Osteocyte (in vitro differentiated cells): ENCODE results near the gene ACAN. TPM values are rescaled to one million over a fixed set of nuclear protein-coding genes. Genes with fewer than 3 reads are reported as not detected.

Experiments
- DNase-seq: peaks from one replicate; pipeline ENCODE4 v3.0.0; 2021; ENCODE audit warnings: mixed read lengths; ENCODE audit not compliant: unreplicated experiment; ENCODE audit errors: extremely low spot score
- H3K27ac Mint-ChIP-seq: one replicate; pipeline ENCODE4 v1.8.0; 2021; ENCODE audit warnings: mild to moderate bottlenecking, mixed read lengths; ENCODE audit not compliant: unreplicated experiment
- H3K27me3 Mint-ChIP-seq: one replicate; pipeline ENCODE4 v1.8.0; 2021; ENCODE audit warnings: mixed read lengths; ENCODE audit not compliant: unreplicated experiment
- H3K36me3 Mint-ChIP-seq: one replicate; pipeline ENCODE4 v1.8.0; 2021; ENCODE audit warnings: mixed read lengths; ENCODE audit not compliant: unreplicated experiment
- H3K4me1 Mint-ChIP-seq: one replicate; pipeline ENCODE4 v1.8.0; 2021; ENCODE audit warnings: mixed read lengths; ENCODE audit not compliant: unreplicated experiment
- H3K4me3 Mint-ChIP-seq: one replicate; pipeline ENCODE4 v1.8.0; 2021; ENCODE audit warnings: mild to moderate bottlenecking, moderate library complexity, mixed read lengths; ENCODE audit not compliant: unreplicated experiment
- H3K9me3 Mint-ChIP-seq: one replicate; pipeline ENCODE4 v1.8.0; 2021; ENCODE audit warnings: mixed read lengths; ENCODE audit not compliant: unreplicated experiment
- CTCF ChIP-seq: fragments of 200-600 bp; sonication (generic); IDR thresholded peaks from 2 replicates; pipeline ENCODE4 v1.5.0; 2021; ENCODE audit warnings: antibody characterized with exemption, mild to moderate bottlenecking, moderate library complexity
- long read RNA-seq: library from polyadenylated mRNA; unstranded; transcript quantifications from one replicate; pipeline ENCODE4 v2.0.0, GENCODE V29; 2021
- total RNA-seq: library from RNA; stranded (reverse); gene quantifications from 2 replicates; pipeline ENCODE4 v1.2.1, GENCODE V29; 2021

ACAN gene
- total RNA-seq, result 11.6 and 13.2 TPM in 2 replicates
- long read RNA-seq, partial matches to known transcripts, result 2 of 4 reads
- long read RNA-seq, other reads (novel, unspliced or antisense), result 2 of 4 reads

GRCh38 chr15:88803241-88803919 lies at the start of gene ACAN:
ACAN (plus strand) TSS chr15:88803436; CDS start chr15:88836207, 32,771 bp downstream.
- DNase-seq, result no peak
- no peak within 1 kb of the TSS for H3K27ac Mint-ChIP-seq
- peaks cover 48% of the 10 kb centered on the region for H3K27me3 Mint-ChIP-seq
- peak within 1 kb of the TSS; percentile 83 for H3K4me3 Mint-ChIP-seq
- no peak for TF ChIP-seq CTCF
- H3K9me3 Mint-ChIP-seq, result no peaks in the 10 kb centered on the region
- no peaks in the 10 kb centered on the region for H3K36me3 Mint-ChIP-seq
- H3K4me1 Mint-ChIP-seq, result peaks cover 9% of the 10 kb centered on the region

GRCh38 chr15:88756521-88756920 lies 46.7 kb upstream of the ACAN start:
- no peak overlapping the region for H3K27ac Mint-ChIP-seq
- no peak overlapping the region for H3K4me3 Mint-ChIP-seq
- no peak for TF ChIP-seq CTCF
- no peaks in the 10 kb centered on the region for H3K36me3 Mint-ChIP-seq
- peaks cover 24% of the 10 kb centered on the region for H3K27me3 Mint-ChIP-seq
- no peaks in the 10 kb centered on the region for H3K9me3 Mint-ChIP-seq
- H3K4me1 Mint-ChIP-seq, result no peaks in the 10 kb centered on the region
- DNase-seq, result no peak

- H3K36me3 Mint-ChIP-seq, result no peaks in the 10 kb centered on the region
- peaks cover 22% of the 10 kb centered on the region for H3K27me3 Mint-ChIP-seq
- no peaks in the 10 kb centered on the region for H3K9me3 Mint-ChIP-seq
- H3K4me1 Mint-ChIP-seq, result no peaks in the 10 kb centered on the region
- no peak for TF ChIP-seq CTCF
- no peak for DNase-seq
- H3K4me3 Mint-ChIP-seq, result no peak overlapping the region
- H3K27ac Mint-ChIP-seq, result no peak overlapping the region
Measured at GRCh38 chr15:88756921-88757320, 46.3 kb upstream of the ACAN start.

- Mint-ChIP-seq H3K4me1 (no peaks in the 10 kb centered on the region), H3K36me3 (no peaks in the 10 kb centered on the region), H3K9me3 (no peaks in the 10 kb centered on the region), H3K27me3 (peaks cover 13% of the 10 kb centered on the region), H3K4me3 (no peak overlapping the region), H3K27ac (no peak overlapping the region)
- TF ChIP-seq CTCF, result no peak
- no peak for DNase-seq
Measured at GRCh38 chr15:88759872-88760271, 43.4 kb upstream of the ACAN start.

GRCh38 chr15:88764448-88764847 lies 38.8 kb upstream of the ACAN start:
- TF ChIP-seq CTCF, result no peak
- no peak for DNase-seq
- H3K9me3 Mint-ChIP-seq, result no peaks in the 10 kb centered on the region
- peaks cover 11% of the 10 kb centered on the region for H3K27me3 Mint-ChIP-seq
- H3K4me1 Mint-ChIP-seq, result no peaks in the 10 kb centered on the region
- no peak overlapping the region for H3K4me3 Mint-ChIP-seq
- H3K27ac Mint-ChIP-seq, result no peak overlapping the region
- H3K36me3 Mint-ChIP-seq, result no peaks in the 10 kb centered on the region
